ENCODE measurements around the gene RASGRP1.

The RASGRP1 gene

GRCh38 chr15:38477637-38478036 is 87.0 kb downstream of the RASGRP1 start:
- H3K4me3 ChIP-seq (ENCODE audit: low read depth, low read length), result no peak overlapping the region
- TF ChIP-seq CTCF (IDR thresholded peaks at IDR 0.05; ENCODE audit: control insufficient read depth, extremely low read depth, insufficient read depth), result no peak
- no peak for DNase-seq (ENCODE audit: low read depth)

- H3K4me3 ChIP-seq (ENCODE audit: low read depth, low read length), result no peak overlapping the region
- no peak for TF ChIP-seq CTCF (IDR thresholded peaks at IDR 0.05; ENCODE audit: control insufficient read depth, extremely low read depth, insufficient read depth)
- no peak for DNase-seq (ENCODE audit: low read depth)
These were observed 88.5 kb downstream of the RASGRP1 start for GRCh38 chr15:38476120-38476519.

- TF ChIP-seq CTCF (IDR thresholded peaks at IDR 0.05; ENCODE audit: control insufficient read depth, extremely low read depth, insufficient read depth), result no peak
- no peak for DNase-seq (ENCODE audit: low read depth)
- H3K4me3 ChIP-seq (ENCODE audit: low read depth, low read length), result no peak overlapping the region
These were observed 89.3 kb downstream of the RASGRP1 start for GRCh38 chr15:38475361-38475760.

GRCh38 chr15:38474155-38474757 is 90.4 kb downstream of the RASGRP1 start:
- peak; percentile 37 for DNase-seq (ENCODE audit: low read depth)
- H3K4me3 ChIP-seq (ENCODE audit: low read depth, low read length), result no peak overlapping the region
- peak; percentile 83 for TF ChIP-seq CTCF (IDR thresholded peaks at IDR 0.05; ENCODE audit: control insufficient read depth, extremely low read depth, insufficient read depth)

GRCh38 chr15:38471974-38472373 is 92.6 kb downstream of the RASGRP1 start:
- TF ChIP-seq CTCF (IDR thresholded peaks at IDR 0.05; ENCODE audit: control insufficient read depth, extremely low read depth, insufficient read depth), result no peak
- no peak overlapping the region for H3K4me3 ChIP-seq (ENCODE audit: low read depth, low read length)
- no peak for DNase-seq (ENCODE audit: low read depth)

- TF ChIP-seq CTCF (IDR thresholded peaks at IDR 0.05; ENCODE audit: control insufficient read depth, extremely low read depth, insufficient read depth), result no peak
- H3K4me3 ChIP-seq (ENCODE audit: low read depth, low read length), result no peak overlapping the region
- DNase-seq (ENCODE audit: low read depth), result no peak
These were observed 93.8 kb downstream of the RASGRP1 start for GRCh38 chr15:38470816-38471215.

- no peak for TF ChIP-seq CTCF (IDR thresholded peaks at IDR 0.05; ENCODE audit: control insufficient read depth, extremely low read depth, insufficient read depth)
- H3K4me3 ChIP-seq (ENCODE audit: low read depth, low read length), result no peak overlapping the region
- DNase-seq (ENCODE audit: low read depth), result no peak
These were observed 99.9 kb downstream of the RASGRP1 start for GRCh38 chr15:38464675-38465074.
